GM18909 (cell line): ENCODE data around the gene METTL22.

Experiments
- ATAC-seq: cut with Tn5 transposase; IDR thresholded peaks from one replicate; pipeline ENCODE4 v1.9.1; 2021; ENCODE audit warnings: mild to moderate bottlenecking; ENCODE audit not compliant: unreplicated experiment, poor library complexity

METTL22 gene

DNA sequence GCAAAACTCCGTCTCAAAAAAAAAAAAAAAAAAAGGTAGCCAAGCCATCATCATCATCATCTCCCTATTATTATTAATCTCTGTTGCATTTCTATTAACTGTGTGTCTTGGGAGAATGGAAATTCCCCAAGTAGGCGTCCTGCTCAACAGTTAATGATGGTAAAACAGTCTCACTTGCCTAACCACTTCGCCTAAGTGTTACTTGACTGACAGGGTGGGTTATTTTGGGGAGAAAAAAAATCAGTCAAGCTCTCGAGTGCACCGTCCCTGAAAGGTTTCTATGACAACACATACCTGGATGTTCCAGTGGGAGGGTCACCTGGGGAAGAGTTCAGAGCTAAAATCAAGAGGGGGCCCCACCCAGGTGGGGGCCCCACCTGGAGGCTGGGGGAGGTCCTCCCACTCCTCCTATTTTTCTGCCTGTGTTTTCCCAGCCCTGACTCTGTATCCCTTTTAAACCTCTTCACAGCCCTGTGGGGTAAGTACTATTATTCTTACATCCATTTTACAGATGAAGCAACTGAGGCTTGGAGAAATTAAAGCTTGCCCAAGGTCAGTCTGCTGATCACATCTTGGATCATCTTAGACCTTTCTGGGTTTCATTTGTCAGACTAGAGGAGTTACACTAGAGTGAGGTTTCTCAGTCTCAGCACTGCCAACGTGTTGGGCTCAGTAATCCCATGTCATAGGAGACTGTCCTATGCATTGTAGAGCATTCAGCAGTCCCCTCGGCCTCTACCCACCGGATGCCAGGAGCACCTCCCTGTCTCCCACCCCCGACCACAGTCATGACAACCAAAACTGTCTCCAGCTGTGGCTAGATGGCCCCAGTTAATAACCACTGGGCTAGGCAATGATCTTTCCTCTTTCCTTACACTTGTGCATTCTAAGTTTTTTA is 41.9 kb downstream of the METTL22 start:
- ATAC-seq: no peak

GRCh38 chr16:8665529-8665928 is 44.0 kb downstream of the METTL22 start:
- no peak for ATAC-seq

- ATAC-seq: no peak
Measured at GRCh38 chr16:8667492-8667891, 46.0 kb downstream of the METTL22 start.

DNA sequence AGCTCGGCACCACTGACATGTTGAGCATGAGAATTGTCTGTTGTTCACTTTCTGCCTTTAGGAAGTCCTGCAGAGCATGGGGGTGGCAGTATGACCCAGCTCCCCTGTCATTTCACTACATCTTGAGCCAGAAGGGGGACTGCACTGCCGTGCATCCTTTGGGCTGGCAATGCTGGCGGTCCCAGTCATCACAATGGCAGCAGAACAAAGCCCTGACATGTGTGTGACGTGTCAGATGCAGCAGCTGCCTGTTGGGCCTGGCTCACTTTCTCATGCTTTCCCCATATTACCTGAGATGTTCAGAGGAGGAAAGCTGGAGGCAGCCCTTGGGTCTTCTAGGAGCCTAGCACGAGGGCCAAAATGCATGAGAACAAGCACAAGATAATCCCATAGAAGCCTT is 46.6 kb downstream of the METTL22 start:
- no peak for ATAC-seq

- ATAC-seq: no peak
Measured at GRCh38 chr16:8669481-8669880, 48.0 kb downstream of the METTL22 start.

DNA sequence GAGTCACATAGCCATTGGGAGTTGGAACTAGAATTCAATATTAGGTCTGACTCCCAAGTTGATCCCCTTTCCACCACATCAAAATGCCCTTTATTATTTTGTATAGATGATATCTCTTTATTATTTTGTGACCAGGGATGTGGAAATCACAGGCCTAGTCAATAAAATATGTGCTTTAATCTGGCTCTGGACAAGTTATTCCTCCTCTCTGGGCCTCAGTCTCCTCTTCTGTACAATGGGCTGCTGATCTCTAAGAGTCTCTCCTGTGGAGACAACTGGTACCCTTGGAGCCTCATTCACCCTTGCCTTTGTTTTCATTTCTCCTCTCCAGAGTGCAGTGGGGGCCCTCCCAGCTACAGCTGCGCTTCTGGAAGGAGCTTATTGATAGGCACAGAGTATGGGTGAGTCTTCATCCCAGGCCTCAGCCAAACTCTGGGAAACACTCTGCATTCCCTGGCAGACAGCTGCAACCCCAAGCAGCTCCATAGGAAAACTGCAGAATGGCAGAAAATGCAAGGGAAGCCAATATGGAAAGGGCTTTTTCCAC is 48.6 kb downstream of the METTL22 start:
- ATAC-seq: no peak

GRCh38 chr16:8673611-8674412 is 52.3 kb downstream of the METTL22 start:
- ATAC-seq: peak; percentile 45

GRCh38 chr16:8674413-8675022 is 53.0 kb downstream of the METTL22 start, which contains the start of gene ABAT:
ABAT (plus strand) TSS chr16:8674617; CDS start chr16:8735740, 61,123 bp downstream.
- peak; percentile 100 for ATAC-seq

DNA sequence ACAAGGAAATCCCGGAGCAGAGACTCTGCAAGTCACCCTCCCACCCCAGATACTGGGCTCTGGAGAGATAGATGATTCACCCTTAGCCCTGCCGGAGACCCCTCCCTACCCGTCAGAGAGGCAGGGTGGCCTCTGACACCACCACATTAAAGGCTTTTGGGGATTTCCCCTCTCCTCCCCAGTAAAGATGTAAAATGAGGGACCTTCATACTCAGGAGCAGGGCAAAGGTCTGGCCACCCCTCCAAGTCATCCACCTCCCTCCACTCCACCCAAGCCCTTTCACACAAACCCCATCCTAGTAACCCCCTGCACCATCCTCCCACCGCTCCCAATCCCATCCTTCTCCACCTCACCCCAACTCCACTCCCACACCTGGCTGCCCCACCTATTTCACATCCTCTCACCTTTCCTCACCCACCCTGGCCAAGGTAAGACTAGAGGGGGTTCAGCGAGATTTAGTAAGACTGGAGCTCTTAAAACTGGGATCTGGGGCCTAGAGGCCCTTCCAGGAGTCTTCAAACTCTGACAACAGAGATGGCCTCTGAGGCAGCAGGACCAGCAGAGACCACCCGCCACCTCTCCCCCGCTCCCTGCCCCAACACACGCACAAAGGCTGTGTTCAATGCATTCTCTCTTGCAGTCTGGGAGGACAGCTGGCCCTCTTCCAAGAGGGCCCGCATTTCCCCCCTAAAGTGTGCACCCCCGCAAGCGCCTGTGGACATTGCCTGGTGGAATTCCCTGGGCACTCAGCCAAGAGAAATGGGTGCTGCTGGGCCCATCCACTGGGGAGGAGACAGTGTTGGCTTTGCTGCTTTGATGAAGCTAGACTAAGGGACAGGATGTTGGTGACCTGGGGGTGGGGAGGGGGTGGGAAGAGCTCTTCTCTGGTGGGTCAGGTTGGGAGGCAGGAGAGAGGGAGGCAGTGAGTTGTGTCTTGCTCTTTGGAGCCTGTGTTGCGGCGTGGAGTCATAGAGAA is 54.0 kb downstream of the METTL22 start:
- ATAC-seq: no peak

GRCh38 chr16:8676160-8676547 is 54.7 kb downstream of the METTL22 start:
- ATAC-seq: no peak

GRCh38 chr16:8676737-8677375 is 55.4 kb downstream of the METTL22 start:
- ATAC-seq: no peak

- no peak for ATAC-seq
Measured at GRCh38 chr16:8677481-8677880, 56.0 kb downstream of the METTL22 start.

DNA sequence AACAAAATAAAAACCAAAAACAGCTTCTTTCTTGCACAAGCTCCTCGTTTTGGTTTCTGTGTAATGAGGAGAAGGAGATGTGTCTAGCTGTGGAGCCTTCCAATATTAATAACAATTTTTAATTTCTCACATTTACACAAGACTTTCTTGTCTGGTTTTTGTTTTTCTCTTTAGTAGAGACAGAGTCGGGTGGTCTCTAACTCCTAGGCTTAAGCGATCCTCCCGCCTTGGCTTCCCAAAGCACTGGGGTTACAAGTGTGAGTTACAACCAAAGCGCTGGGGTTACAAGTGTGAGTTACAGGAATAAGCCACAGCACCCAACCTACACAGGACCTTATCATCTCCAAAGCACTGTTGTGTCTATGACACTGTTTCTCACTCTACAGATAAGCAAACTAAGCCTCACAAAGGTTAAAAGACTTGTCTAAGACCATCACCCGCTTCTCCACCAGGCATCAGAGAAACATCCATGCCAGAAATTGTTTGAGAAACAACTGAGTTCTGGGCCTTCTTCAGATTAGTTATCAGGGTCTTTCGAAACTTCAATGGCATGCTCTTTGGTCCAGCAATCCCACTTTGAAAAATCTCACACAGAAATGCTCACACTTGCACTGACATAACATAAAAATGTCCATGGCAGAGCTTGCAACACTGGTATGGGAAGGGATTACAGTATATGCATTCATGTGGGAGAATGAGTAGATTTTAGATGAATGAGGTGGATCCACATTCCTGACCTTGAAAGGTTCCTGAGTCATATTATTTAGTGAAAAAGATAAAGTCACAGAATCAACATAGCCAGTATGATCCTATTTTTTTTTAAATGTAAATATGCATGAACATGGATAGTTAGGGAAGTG is 56.8 kb downstream of the METTL22 start:
- ATAC-seq: no peak

GRCh38 chr16:8679151-8679550 is 57.7 kb downstream of the METTL22 start:
- ATAC-seq: no peak

- no peak for ATAC-seq
Measured at GRCh38 chr16:8682551-8683259, 61.2 kb downstream of the METTL22 start.

DNA sequence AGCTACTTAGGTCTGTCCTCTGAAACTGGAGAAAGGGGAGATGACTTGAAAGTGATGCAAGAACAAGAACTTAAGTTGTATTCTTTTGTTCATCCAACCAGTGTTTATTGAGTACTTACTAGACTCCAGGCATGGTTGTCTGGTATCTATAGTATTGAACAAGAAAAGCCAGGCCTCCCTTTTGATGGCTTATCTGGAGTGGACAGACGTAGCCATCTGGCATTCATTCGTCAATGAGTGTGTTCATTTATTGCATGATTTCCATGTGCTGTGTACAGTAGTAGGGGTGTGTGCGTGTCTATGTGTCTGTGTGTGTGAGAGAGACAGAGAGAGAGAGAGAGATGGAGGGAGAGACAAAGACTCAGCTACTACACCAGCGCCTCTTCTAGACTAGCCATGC is 62.1 kb downstream of the METTL22 start:
- ATAC-seq: no peak

DNA sequence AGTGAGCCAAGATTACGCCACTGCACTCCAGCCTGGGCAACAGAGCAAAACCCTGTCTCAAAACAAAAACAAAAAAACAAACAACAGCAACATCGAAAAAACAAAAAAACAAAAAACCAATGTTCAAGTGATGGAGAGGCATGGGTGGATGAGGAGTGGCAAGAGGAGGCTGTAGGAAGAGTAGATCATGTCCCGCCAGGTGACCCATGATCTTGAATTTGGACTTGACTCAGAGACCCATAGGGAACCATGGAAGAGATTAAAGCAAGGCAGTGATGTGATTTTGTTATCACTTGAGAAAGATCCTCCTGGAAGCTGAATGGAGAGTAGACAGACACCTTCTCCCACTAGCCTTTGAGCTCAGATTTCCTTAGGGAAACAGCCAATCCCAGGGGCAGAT is 64.1 kb downstream of the METTL22 start:
- no peak for ATAC-seq
